PFSK-1 (cell line): ENCODE results near the gene EXOC4.

Source experiments
- FOXP2 ChIP-seq: optimal IDR thresholded peaks from 2 replicates; pipeline ENCODE3; 2011; ENCODE audit warnings: borderline replicate concordance, control low read depth, inconsistent platforms; ENCODE audit not compliant: insufficient read depth; ENCODE audit errors: extremely low read length, extremely low read depth
- POLR2AphosphoS5 ChIP-seq: IDR thresholded peaks from 2 replicates; pipeline ENCODE4 v1.6.1; 2012; ENCODE audit warnings: low read depth, mild to moderate bottlenecking, control low read depth, low read length, moderate library complexity
- SIN3A ChIP-seq: IDR thresholded peaks from 2 replicates; pipeline ENCODE4 v1.6.1; 2012; ENCODE audit warnings: mild to moderate bottlenecking, low read length, moderate library complexity, borderline replicate concordance; ENCODE audit not compliant: insufficient read depth
- TAF1 ChIP-seq: IDR thresholded peaks from 2 replicates; pipeline ENCODE4 v1.6.1; 2012; ENCODE audit warnings: low read length, control low read depth, borderline replicate concordance; ENCODE audit not compliant: insufficient read depth
- TF ChIP-seq, protein P1 (sequence below), 2 experiments: IDR thresholded peaks; 2 replicates each; pipeline versions ENCODE4 v1.6.1 to v1.8.0; 2011 to 2012; ENCODE audit warnings: low read depth in 2 of 2, low read length in 2 of 2, control low read depth in 1 of 2, inconsistent platforms in 1 of 2, mild to moderate bottlenecking in 1 of 2, moderate library complexity in 1 of 2; ENCODE audit not compliant: insufficient read depth in 1 of 2

The EXOC4 gene

DNA sequence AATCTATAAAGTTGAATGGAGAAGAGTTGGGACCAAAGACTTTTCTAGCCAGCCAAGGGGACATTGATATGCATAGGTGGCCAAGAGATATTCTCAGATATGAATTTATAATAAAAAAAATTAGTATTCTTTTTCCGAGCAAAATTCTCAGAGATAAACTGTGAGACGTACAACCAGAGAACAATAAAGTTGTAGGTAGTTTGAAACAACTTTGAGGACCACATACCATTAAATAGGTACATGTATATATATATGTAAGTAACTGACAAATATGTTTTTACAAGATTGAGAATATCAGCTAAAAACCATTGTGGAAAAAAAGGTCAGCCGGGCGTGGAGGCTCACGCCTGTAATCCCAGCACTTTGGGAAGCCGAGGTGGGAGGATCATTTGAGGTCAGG lies 56.5 kb downstream of the EXOC4 start:
- TF ChIP-seq FOXP2 (no peak), SIN3A (no peak), POLR2AphosphoS5 (no peak), TAF1 (no peak)
- TF ChIP-seq, protein P1, sequence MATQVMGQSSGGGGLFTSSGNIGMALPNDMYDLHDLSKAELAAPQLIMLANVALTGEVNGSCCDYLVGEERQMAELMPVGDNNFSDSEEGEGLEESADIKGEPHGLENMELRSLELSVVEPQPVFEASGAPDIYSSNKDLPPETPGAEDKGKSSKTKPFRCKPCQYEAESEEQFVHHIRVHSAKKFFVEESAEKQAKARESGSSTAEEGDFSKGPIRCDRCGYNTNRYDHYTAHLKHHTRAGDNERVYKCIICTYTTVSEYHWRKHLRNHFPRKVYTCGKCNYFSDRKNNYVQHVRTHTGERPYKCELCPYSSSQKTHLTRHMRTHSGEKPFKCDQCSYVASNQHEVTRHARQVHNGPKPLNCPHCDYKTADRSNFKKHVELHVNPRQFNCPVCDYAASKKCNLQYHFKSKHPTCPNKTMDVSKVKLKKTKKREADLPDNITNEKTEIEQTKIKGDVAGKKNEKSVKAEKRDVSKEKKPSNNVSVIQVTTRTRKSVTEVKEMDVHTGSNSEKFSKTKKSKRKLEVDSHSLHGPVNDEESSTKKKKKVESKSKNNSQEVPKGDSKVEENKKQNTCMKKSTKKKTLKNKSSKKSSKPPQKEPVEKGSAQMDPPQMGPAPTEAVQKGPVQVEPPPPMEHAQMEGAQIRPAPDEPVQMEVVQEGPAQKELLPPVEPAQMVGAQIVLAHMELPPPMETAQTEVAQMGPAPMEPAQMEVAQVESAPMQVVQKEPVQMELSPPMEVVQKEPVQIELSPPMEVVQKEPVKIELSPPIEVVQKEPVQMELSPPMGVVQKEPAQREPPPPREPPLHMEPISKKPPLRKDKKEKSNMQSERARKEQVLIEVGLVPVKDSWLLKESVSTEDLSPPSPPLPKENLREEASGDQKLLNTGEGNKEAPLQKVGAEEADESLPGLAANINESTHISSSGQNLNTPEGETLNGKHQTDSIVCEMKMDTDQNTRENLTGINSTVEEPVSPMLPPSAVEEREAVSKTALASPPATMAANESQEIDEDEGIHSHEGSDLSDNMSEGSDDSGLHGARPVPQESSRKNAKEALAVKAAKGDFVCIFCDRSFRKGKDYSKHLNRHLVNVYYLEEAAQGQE (IDR thresholded peaks at IDR 0.05; ENCODE audit: insufficient read depth in 1 of 2, low read depth in 2 of 2, low read length in 2 of 2) = no peak

DNA sequence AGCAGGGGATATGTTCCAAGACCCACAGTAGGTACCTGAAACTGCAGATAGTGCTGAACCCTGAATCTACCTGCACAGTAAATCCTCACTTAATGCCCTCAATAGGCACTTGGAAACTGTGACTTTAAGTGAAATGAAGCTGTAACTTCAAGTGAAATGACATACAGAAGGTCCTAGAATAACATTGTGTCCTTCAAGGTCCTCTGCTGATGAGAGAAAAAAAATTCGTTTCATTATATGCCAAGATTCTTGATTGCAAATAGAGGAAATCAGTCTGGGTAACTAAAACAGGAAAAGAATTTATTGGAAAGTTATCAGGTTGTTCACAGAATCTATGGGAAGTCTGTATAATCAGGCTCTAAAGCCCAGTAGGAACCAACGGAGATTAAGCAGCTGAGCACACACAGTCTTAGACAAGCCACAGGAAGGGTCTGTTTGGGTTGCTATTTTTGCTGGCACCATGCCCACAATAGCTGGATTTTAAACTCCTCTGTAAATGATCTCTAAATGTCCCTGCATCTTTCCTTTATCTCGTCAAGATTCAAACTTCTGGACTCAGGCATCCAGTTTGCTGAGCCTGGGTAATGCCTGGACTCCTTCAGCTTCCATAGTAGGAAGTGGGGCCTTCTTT lies 57.5 kb downstream of the EXOC4 start:
- TF ChIP-seq FOXP2 = no peak

DNA sequence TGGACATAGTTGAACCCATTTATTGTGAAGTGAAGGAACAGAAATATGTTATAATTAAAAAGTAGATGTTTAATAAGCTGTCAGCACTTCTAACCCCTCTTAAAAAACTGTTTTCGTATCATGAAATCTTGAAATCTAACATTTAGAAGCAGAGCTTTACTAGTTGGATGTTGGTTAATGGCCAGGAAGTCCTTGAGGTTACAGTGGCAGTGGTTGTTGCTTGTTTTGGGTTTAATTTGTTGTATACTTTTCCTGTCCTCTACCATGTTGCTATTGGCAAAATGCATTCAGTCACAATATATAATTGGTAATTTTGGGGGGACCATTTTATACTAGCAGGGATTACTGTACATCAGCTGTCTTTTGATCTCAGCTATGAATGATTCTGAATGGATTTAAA lies 60.7 kb downstream of the EXOC4 start:
- TF ChIP-seq TAF1 (no peak), POLR2AphosphoS5 (no peak), FOXP2 (no peak), SIN3A (no peak)
- TF ChIP-seq, protein P1 (IDR thresholded peaks at IDR 0.05; ENCODE audit: insufficient read depth in 1 of 2, low read depth in 2 of 2, low read length in 2 of 2) = no peak

DNA sequence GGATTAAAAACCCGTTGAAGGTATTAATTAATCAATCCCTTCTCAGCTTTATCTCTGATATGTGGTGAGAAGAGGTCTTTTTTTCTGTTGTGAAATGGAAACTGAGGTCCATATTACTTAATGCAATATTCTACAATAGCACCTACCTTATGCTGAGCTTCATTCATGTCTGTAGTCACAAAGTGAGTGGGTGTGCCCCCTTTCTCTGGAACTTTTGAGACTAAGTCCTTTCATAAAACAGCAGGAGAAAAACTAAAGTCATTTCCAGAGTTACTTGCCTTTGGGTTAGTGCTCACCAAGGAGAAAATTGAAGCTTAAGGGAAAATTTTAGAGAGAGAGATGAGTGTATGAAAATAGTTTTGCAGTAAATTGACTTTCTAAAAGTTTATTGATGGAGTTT lies 61.2 kb downstream of the EXOC4 start:
- no peak for TF ChIP-seq TAF1
- TF ChIP-seq, protein P1 (IDR thresholded peaks at IDR 0.05; ENCODE audit: insufficient read depth in 1 of 2, low read depth in 2 of 2, low read length in 2 of 2) = no peak
- TF ChIP-seq SIN3A = no peak

DNA sequence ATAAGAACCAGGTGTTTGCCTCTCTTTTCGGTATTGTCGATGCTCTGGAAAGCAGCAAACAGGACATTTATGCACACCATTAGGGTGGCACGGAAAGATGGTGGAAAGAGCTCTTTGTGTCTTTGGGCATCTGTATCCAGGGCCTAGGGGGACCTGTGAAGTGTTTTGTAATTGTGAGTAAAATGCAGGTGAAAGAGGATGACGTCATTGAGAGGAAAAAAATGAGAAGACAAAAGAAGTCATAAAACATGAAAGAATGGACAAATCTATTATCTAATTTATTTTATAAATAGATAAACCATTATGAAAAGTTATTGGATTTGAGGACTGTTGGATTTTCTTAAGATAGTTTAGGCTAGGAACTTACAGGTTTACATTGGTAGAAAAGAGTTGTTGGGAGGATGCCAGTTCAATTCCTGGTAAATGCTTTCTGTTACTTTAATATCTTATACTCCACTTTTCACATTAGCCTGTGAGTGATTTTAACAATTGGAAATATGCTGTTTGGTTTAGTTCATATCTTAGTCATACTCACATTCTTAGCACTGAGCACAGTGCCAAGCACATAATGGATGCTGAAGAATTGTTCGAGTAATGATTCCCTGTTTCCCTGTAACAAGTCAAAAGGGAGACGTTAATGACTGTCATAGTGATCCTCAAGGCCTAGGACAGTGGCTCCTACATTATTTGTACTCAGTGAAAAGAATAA lies 62.6 kb downstream of the EXOC4 start:
- TF ChIP-seq FOXP2 (no peak), SIN3A (no peak), TAF1 (no peak), POLR2AphosphoS5 (no peak)
- TF ChIP-seq, protein P1 (IDR thresholded peaks at IDR 0.05; ENCODE audit: insufficient read depth in 1 of 2, low read depth in 2 of 2, low read length in 2 of 2) = no peak
